ENCODE results near the gene CFAP210. TPM values are rescaled to one million over a fixed set of nuclear protein-coding genes. Genes with fewer than 3 reads are reported as not detected.
"Not testable (repeated sequence)": the region's sequence is repeated elsewhere in the genome, so short reads cannot be mapped to it uniquely, and the experiment has no call there.

Gene CFAP210
- total RNA-seq, 1 donor from 2014 or later: not detected

DNA sequence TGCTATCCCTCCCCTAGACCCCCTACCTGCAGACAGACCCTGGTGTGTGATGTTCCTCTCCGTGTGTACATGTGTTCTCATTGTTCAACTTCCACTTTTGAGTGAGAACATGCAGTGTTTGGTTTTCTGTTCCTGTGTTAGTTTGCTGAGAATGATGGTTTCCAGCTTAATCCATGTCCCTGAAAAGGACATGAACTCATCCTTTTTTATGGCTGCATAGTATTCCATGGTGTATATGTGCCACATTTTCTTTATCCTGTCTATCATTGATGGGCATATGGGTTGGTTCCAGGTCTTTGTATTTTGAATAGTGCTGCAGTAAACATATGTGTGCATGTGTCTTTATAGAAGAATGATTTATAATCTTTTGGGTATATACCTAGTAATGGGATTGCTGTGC lies 78.2 kb downstream of the CFAP210 start:
- DNase-seq: not testable (repeated sequence)

DNA sequence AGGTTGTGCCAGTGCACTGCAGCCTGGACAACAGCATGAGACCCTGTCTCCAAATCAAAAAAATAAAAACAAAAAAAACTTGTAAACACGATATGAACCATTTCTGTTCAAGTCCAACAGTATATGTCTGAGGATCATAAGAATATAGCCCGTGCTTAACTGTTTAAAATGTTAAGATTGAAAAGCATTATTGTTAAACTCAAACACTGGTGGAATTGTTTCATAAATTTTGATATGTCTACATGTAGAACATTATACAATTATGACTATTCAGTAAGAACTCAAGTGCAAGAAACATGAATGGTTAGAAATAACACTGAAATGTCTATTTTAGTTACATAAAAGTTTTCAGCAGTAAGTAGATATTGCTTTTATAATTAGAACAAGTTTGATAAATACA lies 80.3 kb downstream of the CFAP210 start:
- DNase-seq: no peak

DNA sequence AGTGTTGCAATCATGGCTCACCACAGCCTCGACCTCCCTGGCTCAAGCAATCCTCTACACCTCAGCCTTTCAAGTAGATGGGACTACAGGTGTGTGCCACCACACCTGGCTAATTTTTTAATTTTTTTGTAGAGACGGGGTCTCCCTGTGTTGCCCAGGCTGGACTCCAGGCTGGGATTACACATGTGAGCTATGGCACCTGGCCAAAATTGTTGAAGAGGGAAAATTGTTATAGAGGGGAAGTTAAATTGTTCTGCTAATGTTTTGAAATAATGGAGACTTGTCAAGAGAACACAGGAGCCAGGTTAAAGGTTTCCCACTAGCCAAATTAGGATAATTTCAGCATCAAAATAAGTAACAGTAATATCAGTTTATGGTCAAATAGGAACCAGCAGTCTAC lies 84.9 kb downstream of the CFAP210 start:
- DNase-seq: peak; percentile 5

DNA sequence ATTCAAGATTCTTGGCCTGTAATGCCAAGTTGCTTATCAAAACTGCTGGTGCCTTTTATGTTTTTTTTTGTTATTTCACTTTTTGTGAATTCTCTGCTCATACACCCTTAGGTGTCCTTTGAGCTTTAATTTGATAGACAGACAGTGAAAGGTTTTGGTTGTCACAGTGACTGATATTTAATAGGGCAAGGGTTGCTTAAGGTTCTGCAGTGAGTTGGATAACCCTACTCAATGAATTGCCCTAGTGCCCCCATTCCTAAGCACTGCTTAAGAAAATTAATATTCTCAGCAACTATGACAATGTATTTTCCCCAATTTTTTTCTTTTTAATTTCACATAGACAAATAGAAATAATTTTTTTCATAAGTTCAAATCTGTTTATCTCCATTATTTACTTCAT lies 94.6 kb downstream of the CFAP210 start:
- no peak for DNase-seq

DNA sequence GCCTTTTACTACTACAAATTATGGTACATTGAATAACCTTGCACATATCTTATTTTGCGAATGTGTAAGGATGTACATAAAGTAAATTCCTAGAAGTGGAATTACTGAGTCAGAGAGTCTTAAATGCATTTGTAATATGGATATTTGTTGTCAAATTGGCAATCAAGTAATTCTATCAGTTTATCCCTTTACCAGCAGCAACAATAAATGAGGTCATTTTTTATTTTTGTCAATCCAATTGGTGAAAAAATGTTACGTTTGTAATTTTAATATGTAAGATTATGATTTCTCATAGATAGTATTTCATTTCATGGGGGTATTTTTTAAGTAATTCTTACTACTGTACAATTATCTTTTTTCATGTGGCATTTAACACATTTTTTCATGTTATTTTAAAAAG lies 95.2 kb downstream of the CFAP210 start:
- DNase-seq: no peak

DNA sequence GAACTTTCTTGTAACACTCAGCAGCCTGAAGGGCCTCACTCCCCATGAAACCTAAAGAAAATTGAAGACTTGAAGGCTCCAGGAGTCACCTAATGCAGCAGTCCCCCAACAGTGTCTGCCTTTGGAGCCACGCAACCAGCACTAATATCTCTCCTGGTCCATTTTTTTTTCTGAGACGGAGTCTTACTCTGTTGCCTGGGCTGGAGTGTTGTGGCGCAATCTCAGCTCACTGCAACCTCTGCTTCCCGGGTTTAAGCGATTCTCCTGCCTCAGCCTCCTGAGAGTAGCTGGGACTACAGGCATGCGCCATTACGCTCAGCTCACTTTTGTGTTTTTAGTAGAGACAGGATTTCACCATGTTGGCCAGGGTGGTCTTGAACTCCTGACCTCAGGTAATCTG lies 97.7 kb downstream of the CFAP210 start:
- DNase-seq: not testable (repeated sequence)

Other genes with a start within 250 kb of the CFAP210 start
- gene BBS5, start 214.9 kb downstream of the CFAP210 start, total RNA-seq: 2.1 and 3.2 TPM in 2 replicates
- gene KLHL41, start 184.7 kb downstream of the CFAP210 start, total RNA-seq: 0.09 and 0.34 TPM in 2 replicates
- 22.8 and 29.1 TPM in 2 replicates for gene FASTKD1, start 120.5 kb downstream of the CFAP210 start, total RNA-seq
- 31.6 and 34.2 TPM in 2 replicates for gene PPIG, start 110.1 kb downstream of the CFAP210 start, total RNA-seq
- gene PHOSPHO2, start 64 bp upstream of the CFAP210 start, total RNA-seq: 2.5 and 3.7 TPM in 2 replicates
- 17.5 and 21.5 TPM in 2 replicates for gene KLHL23, start 39.4 kb upstream of the CFAP210 start, total RNA-seq
- gene SSB, start 104.5 kb upstream of the CFAP210 start, total RNA-seq: 75.2 and 113 TPM in 2 replicates
- gene METTL5, start 130.5 kb upstream of the CFAP210 start, total RNA-seq: 37.4 and 41.9 TPM in 2 replicates
- 60.6 and 72.8 TPM in 2 replicates for gene UBR3, start 133.0 kb upstream of the CFAP210 start, total RNA-seq